ENCODE results near the gene CRTC1. TPM values are rescaled to one million over a fixed set of nuclear protein-coding genes. Genes with fewer than 3 reads are reported as not detected.

CRTC1 gene
- polyA plus RNA-seq, 2 of the 4 experiments (the other 2 are of a cell fraction) = 0.87 to 4.0 TPM

- WGBS (ENCODE audit: missing lambda C conversion rate) = no CpG with 5 or more reads among the region's 12 CpGs
- ChIA-PET POLR2A (no interaction called here), CTCF (interaction anchor here (0.6 to 1.8 kb wide), 4 partner anchors 17 to 184 kb away, joined by 3 to 6 read pairs (median 3); no protein-coding TSS in a partner anchor)
- no peaks in the 10 kb centered on the region for H3K9me3 ChIP-seq
- peak overlapping the region; percentile 26 for H3K4me2 ChIP-seq
- peaks cover 13% of the 10 kb centered on the region for H3K4me1 ChIP-seq
- TF ChIP-seq MYC (IDR thresholded peaks at IDR 0.05; ENCODE audit: borderline replicate concordance, low read length) (no peak), MAZ (IDR thresholded peaks at IDR 0.05; ENCODE audit: borderline replicate concordance, low read depth, low read length) (no peak), FOSB (CRISPR knock-in tag; IDR thresholded peaks at IDR 0.05) (no peak), PHF8 (IDR thresholded peaks at IDR 0.05; ENCODE audit: borderline replicate concordance, low read depth) (no peak), TP53 (CRISPR knock-in tag; IDR thresholded peaks at IDR 0.05) (no peak), RARB (CRISPR knock-in tag; IDR thresholded peaks at IDR 0.05) (no peak), USF2 (IDR thresholded peaks at IDR 0.05) (no peak), ATOH8 (CRISPR knock-in tag; IDR thresholded peaks at IDR 0.05; ENCODE audit: low read depth) (no peak), HEYL (CRISPR knock-in tag; IDR thresholded peaks at IDR 0.05) (no peak), MAX (IDR thresholded peaks at IDR 0.05) (no peak), SMC3 (IDR thresholded peaks at IDR 0.05) (no peak), BCL3 (IDR thresholded peaks at IDR 0.05) (no peak), HDAC2 (IDR thresholded peaks at IDR 0.05) (no peak), MAFK (IDR thresholded peaks at IDR 0.05; ENCODE audit: partially characterized antibody) (no peak), SREBF2 (IDR thresholded peaks at IDR 0.05) (no peak), CTCF (IDR thresholded peaks at IDR 0.05) (no peak), ELK1 (IDR thresholded peaks at IDR 0.05; ENCODE audit: low read depth, low read length) (no peak), RCOR1 (IDR thresholded peaks at IDR 0.05; ENCODE audit: low read depth, low read length) (no peak), EHMT2 (IDR thresholded peaks at IDR 0.05; ENCODE audit: low read depth) (no peak), POLR2A (IDR thresholded peaks at IDR 0.05; ENCODE audit: low read length) (no peak)
- no peak for FAIRE-seq
- no peak overlapping the region for H3K4me3 ChIP-seq
- no peak for DNase-seq (ENCODE audit: low read depth in 1 of 2, low spot score in 1 of 2)
- peak in 1 of 2 experiments; percentile 13; a peak in 2 of 6 replicates for ATAC-seq
- peak overlapping the region; percentile 54 to 78; a peak in 3 of 6 replicates for H3K27ac ChIP-seq
Observed at GRCh38 chr19:18776736-18777135, 93.3 kb downstream of the CRTC1 start.

GRCh38 chr19:18777301-18778075, 94.0 kb downstream of the CRTC1 start:
- Histone ChIP-seq H3K4me2 (no peak overlapping the region), H3K4me1 (peaks cover 13% of the 10 kb centered on the region), H3K4me3 (no peak overlapping the region), H3K27ac (no peak overlapping the region), H3K9me3 (no peaks in the 10 kb centered on the region)
- DNase-seq (ENCODE audit: low read depth in 1 of 2, low spot score in 1 of 2) (no peak), ATAC-seq (no peak), FAIRE-seq (no peak)
- ChIA-PET CTCF (interaction anchor here (0.6 to 0.9 kb wide), 2 partner anchors 52 to 181 kb away, joined by 3 read pairs; no protein-coding TSS in a partner anchor), POLR2A (no interaction called here)
- WGBS (ENCODE audit: missing lambda C conversion rate) = 92% methylated on average over 19 of the region's 71 CpGs
- no peak for TF ChIP-seq EP300 (IDR thresholded peaks at IDR 0.05)
- TF ChIP-seq BHLHE40 (IDR thresholded peaks at IDR 0.05; ENCODE audit: low read depth, low read length) = no peak
- no peak for TF ChIP-seq RFX5 (IDR thresholded peaks at IDR 0.05)
- no peak for TF ChIP-seq KDM1A (IDR thresholded peaks at IDR 0.05; ENCODE audit: low read depth)
- no peak for TF ChIP-seq GATA3 (IDR thresholded peaks at IDR 0.05; ENCODE audit: borderline replicate concordance)
- no peak for TF ChIP-seq ELK1 (IDR thresholded peaks at IDR 0.05; ENCODE audit: low read depth, low read length)
- TF ChIP-seq MAZ (IDR thresholded peaks at IDR 0.05; ENCODE audit: borderline replicate concordance, low read depth, low read length) = no peak
- no peak for TF ChIP-seq ESRRA (IDR thresholded peaks at IDR 0.05; ENCODE audit: borderline replicate concordance, low read length)
- TF ChIP-seq FOSL2 (IDR thresholded peaks at IDR 0.05) = no peak
- TF ChIP-seq FOSL2 (CRISPR knock-in tag; IDR thresholded peaks at IDR 0.05) = no peak
- TF ChIP-seq HOXB5 (CRISPR knock-in tag; IDR thresholded peaks at IDR 0.05) = no peak
- TF ChIP-seq RNF2 (IDR thresholded peaks at IDR 0.05; ENCODE audit: borderline replicate concordance, low read depth) = no peak

All from A549 (cell line).